Stimulated activated CD4-positive, alpha-beta T cell treated with anti-CD3 and anti-CD28 coated beads, TNF-alpha, amount 100 ng/mL, for 4 hours (primary cell): ENCODE measurements around the gene SLC35F5.
"Not testable (repeated sequence)": the region's sequence is repeated elsewhere in the genome, so short reads cannot be mapped to it uniquely, and the experiment has no call there.

Experiments used
- DNase-seq, 3 experiments: peaks; one replicate each; pipeline ENCODE4 v3.0.0-alpha.2; 2020; ENCODE audit warnings: low read depth in 3 of 3

The SLC35F5 gene

DNA sequence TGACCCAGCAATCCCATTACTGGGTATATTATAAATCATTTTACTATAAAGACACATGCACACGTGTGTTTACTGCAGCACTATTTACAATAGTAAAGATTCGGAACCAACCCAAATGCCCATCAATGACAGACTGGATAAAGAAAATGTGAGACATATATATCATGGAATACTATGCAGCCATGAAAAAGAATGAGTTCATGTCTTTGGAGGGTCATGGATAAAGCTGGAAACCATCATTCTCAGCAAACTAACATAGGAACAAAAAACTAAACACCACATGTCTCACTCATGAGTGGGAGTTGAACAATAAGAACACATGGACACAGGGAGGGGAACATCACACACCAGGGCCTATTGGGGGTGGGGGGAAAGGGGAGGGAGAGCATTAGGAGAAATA, 58.2 kb downstream of the SLC35F5 start:
- not testable (repeated sequence) for DNase-seq

DNA sequence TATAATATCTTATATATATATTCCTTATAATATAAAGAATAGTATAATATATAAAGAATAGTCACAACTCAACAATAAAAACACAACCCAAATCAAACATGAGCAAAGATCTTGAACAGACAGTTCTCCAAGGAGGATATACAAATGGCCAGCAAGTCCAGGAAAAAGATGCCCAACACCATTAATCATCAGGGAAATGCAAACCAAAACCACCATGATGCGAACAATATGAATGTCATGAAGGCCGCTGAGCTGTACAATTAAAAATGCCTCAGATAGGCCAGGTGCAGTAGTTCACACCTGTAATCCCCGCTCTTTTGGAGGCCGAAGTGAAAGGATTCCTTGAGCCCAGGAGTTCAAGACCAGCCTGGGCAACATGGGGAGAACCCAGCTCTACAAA, 58.9 kb downstream of the SLC35F5 start:
- DNase-seq, result no peak

DNA sequence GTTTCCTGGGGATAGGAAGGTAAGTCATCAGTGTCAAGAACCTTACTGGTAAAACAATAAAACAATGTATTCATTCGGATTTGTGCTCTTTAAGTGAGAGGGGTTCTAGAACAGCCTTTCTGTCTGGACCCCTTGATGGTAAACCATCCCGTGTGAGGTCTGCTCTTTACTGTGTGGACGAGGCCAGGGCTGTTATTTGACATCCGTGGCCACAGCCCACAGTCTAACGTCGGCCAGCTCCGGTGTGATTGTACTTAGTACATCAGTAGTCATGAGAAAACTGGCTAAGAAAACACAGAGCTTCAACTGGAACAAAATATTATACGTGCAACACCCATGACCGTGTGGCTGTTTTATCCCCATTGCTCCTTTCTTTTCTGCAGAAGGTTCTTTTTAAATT, 62.0 kb downstream of the SLC35F5 start:
- DNase-seq, result no peak

GRCh38 chr2:113692698-113693428, 63.6 kb downstream of the SLC35F5 start:
- no peak for DNase-seq

DNA sequence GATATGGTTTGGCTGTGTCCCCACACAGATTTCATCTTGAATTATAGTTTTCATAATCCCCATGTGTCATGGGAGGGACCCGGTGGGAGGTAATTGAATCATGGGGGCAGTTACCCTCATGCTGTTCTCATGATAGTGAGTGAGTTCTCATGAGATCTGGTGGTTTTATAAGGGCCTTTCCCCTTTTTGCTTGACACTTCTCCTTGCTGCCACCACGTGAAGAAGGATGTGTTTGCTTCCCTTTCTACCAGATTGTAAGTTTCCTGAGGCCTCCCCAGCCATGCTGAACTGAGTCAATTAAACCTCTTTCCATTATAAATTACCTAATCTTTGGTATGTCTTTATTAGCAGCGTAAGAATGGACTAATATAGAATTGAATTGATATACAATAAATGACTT, 65.6 kb downstream of the SLC35F5 start:
- not testable (repeated sequence) for DNase-seq

DNA sequence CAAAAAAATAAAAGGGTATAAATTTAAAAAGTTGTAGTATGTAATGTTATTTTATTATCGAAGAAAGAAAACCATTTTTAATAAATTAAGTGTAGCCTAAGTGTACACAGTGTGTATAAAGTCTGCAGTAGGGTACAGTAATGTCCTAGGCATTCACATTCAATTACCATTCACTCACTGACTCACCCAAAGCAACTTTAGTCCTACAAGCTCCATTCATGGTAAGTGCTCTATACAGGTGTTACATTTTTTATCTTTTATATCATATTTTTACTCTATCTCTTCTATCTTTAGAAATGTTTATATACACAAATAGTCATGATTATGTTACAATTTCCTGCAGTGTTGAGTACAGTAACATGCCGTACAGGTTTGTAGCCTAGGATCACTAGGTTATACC, 69.9 kb downstream of the SLC35F5 start:
- no peak for DNase-seq

GRCh38 chr2:113685471-113685870, 71.0 kb downstream of the SLC35F5 start:
- DNase-seq, result no peak

DNA sequence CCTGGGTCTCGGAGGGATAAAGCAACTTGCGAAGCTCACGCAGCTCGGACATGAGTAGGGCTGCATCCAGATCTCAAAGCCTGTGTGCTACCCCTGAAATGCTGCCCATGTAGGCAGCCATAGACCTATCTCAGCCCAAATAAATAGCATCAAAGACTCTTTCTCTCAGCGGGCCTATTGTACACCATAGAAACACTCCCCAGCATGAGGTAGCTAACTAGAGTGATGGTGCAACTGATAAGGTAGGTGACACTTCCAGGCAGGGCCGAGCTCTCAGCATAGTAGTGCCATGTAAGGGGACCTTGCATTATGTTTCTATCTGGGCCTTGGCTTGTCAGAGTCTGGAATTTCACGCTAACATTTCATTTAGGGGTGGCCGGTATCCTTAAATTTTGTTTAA, 77.0 kb downstream of the SLC35F5 start:
- no peak for DNase-seq

DNA sequence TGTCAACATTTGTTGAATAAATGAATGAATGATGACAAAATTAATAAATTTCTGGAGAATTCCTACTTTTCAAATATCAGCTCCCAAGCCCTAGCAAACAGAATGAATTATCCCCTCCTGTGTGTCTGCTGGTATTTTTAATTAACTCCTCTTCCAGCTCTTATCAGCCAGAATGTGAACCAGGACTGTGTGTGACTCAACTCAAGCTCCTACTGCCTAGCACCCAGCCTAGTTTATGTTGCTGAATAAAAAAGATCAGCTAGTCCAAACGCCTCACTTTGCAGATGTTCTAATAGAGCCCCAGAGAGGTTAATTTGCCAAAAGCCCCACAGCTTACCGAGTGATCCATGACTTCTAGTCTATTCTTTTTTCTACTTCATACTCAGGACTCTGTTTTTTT, 79.1 kb downstream of the SLC35F5 start:
- no peak for DNase-seq

GRCh38 chr2:113676623-113677266, 79.7 kb downstream of the SLC35F5 start:
- no peak for DNase-seq

DNA sequence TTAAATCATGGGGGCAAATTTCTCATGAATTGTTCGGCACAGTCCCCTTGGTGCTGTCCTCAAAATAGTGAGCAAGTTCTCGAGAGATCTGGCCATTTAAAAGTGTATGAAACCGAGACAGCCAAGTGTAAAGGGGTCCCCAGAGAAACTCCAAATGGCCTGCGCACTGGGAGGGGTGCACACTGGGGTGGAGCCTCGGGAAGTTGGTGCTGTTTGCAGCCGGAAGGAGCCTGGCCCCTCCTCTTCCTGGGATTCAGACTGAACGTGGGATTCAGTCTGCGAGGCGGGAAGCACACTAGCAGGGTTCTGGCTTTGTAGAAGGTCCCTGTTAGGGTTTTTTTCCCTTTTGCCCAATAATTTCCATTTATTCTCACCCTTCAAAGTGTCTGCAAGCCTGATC, 80.6 kb downstream of the SLC35F5 start:
- no peak for DNase-seq

GRCh38 chr2:113672326-113672932, 84.0 kb downstream of the SLC35F5 start:
- DNase-seq, result no peak

- not testable (repeated sequence) for DNase-seq
Observed at GRCh38 chr2:113669013-113669412, 87.4 kb downstream of the SLC35F5 start.

DNA sequence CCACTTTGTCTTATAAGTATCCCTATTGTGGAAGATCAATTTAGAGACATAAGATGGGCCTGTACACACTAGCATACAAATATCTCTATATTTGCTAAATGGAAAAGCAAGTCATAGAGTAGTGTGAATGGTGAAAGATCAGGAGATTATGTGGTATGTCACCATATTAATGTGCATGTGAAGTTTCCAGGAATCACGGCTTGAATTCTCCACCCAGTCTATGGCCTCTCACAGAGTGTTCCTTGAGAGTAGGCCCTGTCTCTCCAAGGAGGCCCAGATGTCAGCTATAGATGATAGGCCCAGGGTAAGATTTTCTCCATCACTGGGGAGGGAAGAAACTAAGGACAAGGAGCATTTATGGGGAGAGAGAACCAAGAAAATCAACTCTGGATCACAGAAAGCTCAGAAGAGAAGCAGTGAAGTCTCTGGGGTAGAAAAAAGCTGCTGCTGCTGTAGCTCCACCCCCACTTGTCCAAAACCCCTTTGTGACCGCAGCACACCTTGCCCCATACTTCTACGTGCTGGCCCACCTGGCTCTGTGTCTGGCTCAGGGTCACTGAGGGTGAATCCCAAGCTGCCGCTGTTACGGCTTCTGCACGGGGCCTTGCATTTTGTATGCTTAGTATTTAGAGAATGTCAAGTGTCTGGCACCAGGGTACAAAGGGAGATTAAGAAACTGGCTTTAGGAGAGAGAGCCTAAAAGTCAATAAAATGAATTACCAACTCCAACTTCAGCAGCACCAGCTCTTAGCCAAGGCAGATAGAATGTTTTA, 91.5 kb downstream of the SLC35F5 start:
- not testable (repeated sequence) for DNase-seq

DNA sequence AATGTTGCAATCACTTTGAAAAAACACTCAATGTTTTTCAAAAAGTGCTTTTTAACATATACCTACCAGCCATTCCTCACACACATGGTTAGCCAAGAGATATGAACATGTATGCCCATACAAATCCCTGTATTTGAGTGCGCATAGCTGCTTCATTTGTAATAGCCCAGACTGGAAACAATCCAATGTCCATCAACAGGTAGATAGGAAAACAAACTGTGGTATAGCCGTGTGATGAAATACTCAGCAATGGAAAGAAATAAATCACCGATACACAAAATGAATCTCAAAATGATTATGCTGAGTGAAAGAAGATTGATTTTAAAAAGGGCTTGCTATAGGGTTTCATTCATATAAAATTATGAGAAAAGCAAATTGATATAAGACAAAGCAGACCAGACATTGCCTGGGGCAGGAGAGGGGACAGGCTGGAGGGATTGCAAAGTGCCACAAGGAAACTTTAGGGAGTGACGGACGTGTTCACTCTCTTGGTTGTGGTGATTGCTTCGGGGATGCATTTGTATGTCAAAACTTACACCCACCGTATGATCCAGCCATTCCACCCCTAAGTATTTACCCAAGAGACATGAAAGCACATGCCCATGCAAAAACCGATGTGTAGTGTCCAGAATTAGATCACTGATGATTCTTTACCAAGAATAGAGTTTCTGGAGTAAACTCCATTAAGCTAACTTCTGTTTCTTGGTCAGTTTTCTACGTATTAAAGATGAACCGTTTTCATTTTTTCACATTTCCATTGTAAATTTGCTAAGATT, 93.0 kb downstream of the SLC35F5 start:
- not testable (repeated sequence) for DNase-seq
